ENCODE data around the gene RYR3.

RYR3 gene

GRCh38 chr15:33746203-33746602 lies 435.4 kb downstream of the RYR3 start:
- no peak for TF ChIP-seq CTCF (IDR thresholded peaks at IDR 0.05)

- no peak for TF ChIP-seq CTCF (IDR thresholded peaks at IDR 0.05)
Observed at GRCh38 chr15:33753012-33753411, 442.2 kb downstream of the RYR3 start.

GRCh38 chr15:33754242-33754641 lies 443.5 kb downstream of the RYR3 start:
- no peak for TF ChIP-seq CTCF (IDR thresholded peaks at IDR 0.05)

GRCh38 chr15:33756961-33757360 lies 446.2 kb downstream of the RYR3 start:
- TF ChIP-seq CTCF (IDR thresholded peaks at IDR 0.05), result no peak

- TF ChIP-seq CTCF (IDR thresholded peaks at IDR 0.05), result no peak
Observed at GRCh38 chr15:33757516-33758232, 446.9 kb downstream of the RYR3 start.

- peak; percentile 28; the same call in 1 of the 2 replicates for TF ChIP-seq CTCF (IDR thresholded peaks at IDR 0.05)
Observed at GRCh38 chr15:33766389-33766788, 455.6 kb downstream of the RYR3 start.

- TF ChIP-seq CTCF (IDR thresholded peaks at IDR 0.05), result no peak
Observed at GRCh38 chr15:33768670-33769190, 458.0 kb downstream of the RYR3 start.

All from LNCAP (cell line).